H1 (cell line): ENCODE measurements around the gene ILKAP. TPM values are rescaled to one million over a fixed set of nuclear protein-coding genes. Genes with fewer than 3 reads are reported as not detected.

Experiments
- polyA plus RNA-seq, 7 experiments: library from polyadenylated mRNA; depleted of rRNA in 3 of 7; stranded (reverse) in 5 of 7; unstranded in 2 of 7; fragments of >200 nt in 5 of 7; fragments of 200-250 nt in 2 of 7; gene quantifications; 1 replicate in 5 of 7; 2 replicates in 1 of 7; 4 replicates in 1 of 7; pipeline versions ENCODE4 v1.2.1 to v1.2.3, GENCODE V29; 2011 to 2013; ENCODE audit warnings: missing spikeins in 2 of 7, mixed read lengths in 2 of 7
- total RNA-seq: library from RNA; stranded (reverse); fragmentation: NEBNext Ultra II Directional; extraction: Animal tissue kit (Norgen Biotek cat#: 25700); gene quantifications from 2 replicates; pipeline ENCODE4 v1.2.1, GENCODE V29; 2021

ILKAP gene
- total and polyA plus RNA-seq, 2 of the 8 experiments (the other 6 are each of a cell fraction or from before 2014, with no cell fraction given): 23.5 to 33.8 TPM

Other genes with a start within 250 kb of the ILKAP start
- gene UBE2F, start 236.7 kb downstream of the ILKAP start, total RNA-seq: 59.8 and 61.9 TPM in 2 replicates
- 43.3 and 48.4 TPM in 2 replicates for gene UBE2F, start 236.7 kb downstream of the ILKAP start, polyA plus RNA-seq (2011; rRNA removed)
- gene SCLY, start 142.7 kb downstream of the ILKAP start, total RNA-seq: 79.0 and 83.7 TPM in 2 replicates
- 79.5 and 111 TPM in 2 replicates for gene SCLY, start 142.7 kb downstream of the ILKAP start, polyA plus RNA-seq (2011; rRNA removed)
- gene ESPNL, start 103.4 kb downstream of the ILKAP start, total RNA-seq: 1.3 and 1.8 TPM in 2 replicates
- gene ESPNL, start 103.4 kb downstream of the ILKAP start, polyA plus RNA-seq (2011; rRNA removed): 0.68 and 1.6 TPM in 2 replicates
- gene KLHL30, start 65.0 kb downstream of the ILKAP start, total RNA-seq: 0.08 TPM in 1 of 2 replicates, not detected in the other
- 0.03 TPM in 1 of 2 replicates, not detected in the other for gene KLHL30, start 65.0 kb downstream of the ILKAP start, polyA plus RNA-seq (2011; rRNA removed)
- gene ERFE, start 44.7 kb downstream of the ILKAP start, total RNA-seq: 1.8 and 2.5 TPM in 2 replicates
- gene ERFE, start 44.7 kb downstream of the ILKAP start, polyA plus RNA-seq (2011; rRNA removed): 3.6 and 5.1 TPM in 2 replicates
- gene HES6, start 36.3 kb upstream of the ILKAP start, total RNA-seq: 35.2 and 36.3 TPM in 2 replicates
- 32.6 and 58.9 TPM in 2 replicates for gene HES6, start 36.3 kb upstream of the ILKAP start, polyA plus RNA-seq (2011; rRNA removed)
- gene PER2, start 84.9 kb upstream of the ILKAP start, total RNA-seq: 5.5 TPM in 2 replicates
- 0.91 and 0.99 TPM in 2 replicates for gene PER2, start 84.9 kb upstream of the ILKAP start, polyA plus RNA-seq (2011; rRNA removed)
- gene TRAF3IP1, start 116.8 kb upstream of the ILKAP start, total RNA-seq: 15.9 and 17.5 TPM in 2 replicates
- gene TRAF3IP1, start 116.8 kb upstream of the ILKAP start, polyA plus RNA-seq (2011; rRNA removed): 2.3 and 2.8 TPM in 2 replicates
- 32.7 and 36.0 TPM in 2 replicates for gene ASB1, start 223.2 kb upstream of the ILKAP start, total RNA-seq
- gene ASB1, start 223.2 kb upstream of the ILKAP start, polyA plus RNA-seq (2011; rRNA removed): 24.1 and 34.4 TPM in 2 replicates